ENCODE results near the gene CAND2. TPM values are rescaled to one million over a fixed set of nuclear protein-coding genes. Genes with fewer than 3 reads are reported as not detected.

Gene CAND2
- total and polyA plus RNA-seq, 2 experiments from 2014 or later, result 5.6 to 20.5 TPM

DNA sequence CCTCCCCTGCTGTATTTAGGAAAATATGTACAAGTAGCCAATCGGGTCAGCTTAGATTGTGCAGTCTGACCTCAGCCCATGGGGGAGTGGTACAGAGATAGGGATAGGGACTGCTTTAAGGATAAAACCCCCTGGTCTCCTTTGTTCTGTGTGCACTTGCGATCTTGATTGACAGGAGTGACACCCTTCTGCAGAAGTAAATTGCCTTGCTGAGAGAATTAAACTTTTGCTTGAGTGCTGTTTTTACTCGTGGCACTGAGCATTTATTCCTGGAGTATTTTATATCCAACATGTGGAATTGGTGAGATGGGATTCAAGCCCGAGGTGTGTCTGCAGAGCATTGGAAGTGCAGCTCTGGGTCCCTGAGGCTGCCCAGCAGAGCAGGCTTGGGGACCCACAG is 68.8 kb downstream of the CAND2 start:
- Histone ChIP-seq H2AFZ (no peak overlapping the region), H3K9me2 (ENCODE audit: insufficient read depth) (no peaks in the 10 kb centered on the region), H3K4me1 (ENCODE audit: insufficient read depth) (peaks cover 3% of the 10 kb centered on the region; the same call in 1 of the 2 replicates), H4K20me1 (replicated peaks; ENCODE audit: insufficient read depth) (no peaks in the 10 kb centered on the region), H3F3A (replicated peaks; ENCODE audit: low read depth) (no peaks in the 10 kb centered on the region), H3K79me2 (replicated peaks; ENCODE audit: insufficient read depth) (no peaks in the 10 kb centered on the region), H3K4me2 (no peak overlapping the region), H3K27me3 (ENCODE audit: insufficient read depth) (peaks cover 3% of the 10 kb centered on the region; the same call in 1 of the 2 replicates), H3K36me3 (ENCODE audit: insufficient read depth) (no peaks in the 10 kb centered on the region), H3K4me3 (no peak overlapping the region), H3K27ac (ENCODE audit: low read depth) (no peak overlapping the region)
- peaks cover 7% of the 10 kb centered on the region for H3K4me1 Mint-ChIP-seq
- no peak for TF ChIP-seq ZNF331 (CRISPR knock-in tag; IDR thresholded peaks at IDR 0.05; ENCODE audit: low read depth)
- TF ChIP-seq EZH2 (IDR thresholded peaks at IDR 0.05; ENCODE audit: low read depth, unreplicated experiment), result no peak
- TF ChIP-seq, protein P1, sequence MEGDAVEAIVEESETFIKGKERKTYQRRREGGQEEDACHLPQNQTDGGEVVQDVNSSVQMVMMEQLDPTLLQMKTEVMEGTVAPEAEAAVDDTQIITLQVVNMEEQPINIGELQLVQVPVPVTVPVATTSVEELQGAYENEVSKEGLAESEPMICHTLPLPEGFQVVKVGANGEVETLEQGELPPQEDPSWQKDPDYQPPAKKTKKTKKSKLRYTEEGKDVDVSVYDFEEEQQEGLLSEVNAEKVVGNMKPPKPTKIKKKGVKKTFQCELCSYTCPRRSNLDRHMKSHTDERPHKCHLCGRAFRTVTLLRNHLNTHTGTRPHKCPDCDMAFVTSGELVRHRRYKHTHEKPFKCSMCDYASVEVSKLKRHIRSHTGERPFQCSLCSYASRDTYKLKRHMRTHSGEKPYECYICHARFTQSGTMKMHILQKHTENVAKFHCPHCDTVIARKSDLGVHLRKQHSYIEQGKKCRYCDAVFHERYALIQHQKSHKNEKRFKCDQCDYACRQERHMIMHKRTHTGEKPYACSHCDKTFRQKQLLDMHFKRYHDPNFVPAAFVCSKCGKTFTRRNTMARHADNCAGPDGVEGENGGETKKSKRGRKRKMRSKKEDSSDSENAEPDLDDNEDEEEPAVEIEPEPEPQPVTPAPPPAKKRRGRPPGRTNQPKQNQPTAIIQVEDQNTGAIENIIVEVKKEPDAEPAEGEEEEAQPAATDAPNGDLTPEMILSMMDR (conservative IDR thresholded peaks at IDR 0.05; ENCODE audit: low read depth in 2 of 2), result no peak
- TF ChIP-seq ZNF114 (CRISPR knock-in tag; IDR thresholded peaks at IDR 0.05), result no peak
- no peak for TF ChIP-seq ZNF462 (CRISPR knock-in tag; IDR thresholded peaks at IDR 0.05)
- no peak for TF ChIP-seq JUNB (IDR thresholded peaks at IDR 0.05; ENCODE audit: unreplicated experiment)
- TF ChIP-seq ETS1 (IDR thresholded peaks at IDR 0.05), result no peak
- no peak for TF ChIP-seq STAT1 (IDR thresholded peaks at IDR 0.05; ENCODE audit: unreplicated experiment)
- no peak for TF ChIP-seq REST (IDR thresholded peaks at IDR 0.05; ENCODE audit: unreplicated experiment)
- TF ChIP-seq EZH2phosphoT487 (IDR thresholded peaks at IDR 0.05; ENCODE audit: unreplicated experiment), result no peak
- TF ChIP-seq POLR2AphosphoS5 (IDR thresholded peaks at IDR 0.05; ENCODE audit: low read depth), result no peak
- TF ChIP-seq CREB1 (CRISPR knock-in tag; IDR thresholded peaks at IDR 0.05; ENCODE audit: low read depth), result no peak
- no peak for TF ChIP-seq NANOG (IDR thresholded peaks at IDR 0.05; ENCODE audit: borderline replicate concordance)
- peaks cover 18% of the 10 kb centered on the region for H3K9me3 Mint-ChIP-seq
- ATAC-seq (no peak), DNase-seq (ENCODE audit: low spot score) (no peak)
- H3K27ac Mint-ChIP-seq, result no peak overlapping the region
- H3K4me3 Mint-ChIP-seq, result no peak overlapping the region
- H3K36me3 Mint-ChIP-seq (ENCODE audit: low read depth), result peaks cover 4% of the 10 kb centered on the region; the same call in 1 of the 3 replicates
- H3K27me3 Mint-ChIP-seq (ENCODE audit: insufficient read depth, low read depth, poor library complexity), result peaks cover 11% of the 10 kb centered on the region
